Nephron progenitor cell (in vitro differentiated cells): ENCODE measurements around the gene OR10AD1.
A peak's percentile ranks its signal among the peaks of the same experiment; 100 is the strongest.
"Not testable (repeated sequence)": the region's sequence is repeated elsewhere in the genome, so short reads cannot be mapped to it uniquely, and the experiment has no call there.

Source experiments
- DNase-seq: peaks from one replicate; pipeline ENCODE4 v3.0.0; 2021
- H3K27ac Mint-ChIP-seq: 2 replicates; pipeline ENCODE4 v1.8.0; 2021; ENCODE audit warnings: mild to moderate bottlenecking, moderate library complexity, mixed read lengths
- H3K27me3 Mint-ChIP-seq: 2 replicates; pipeline ENCODE4 v1.8.0; 2021; ENCODE audit warnings: mild to moderate bottlenecking, low read depth, mixed read lengths; ENCODE audit not compliant: poor library complexity
- H3K36me3 Mint-ChIP-seq: 2 replicates; pipeline ENCODE4 v1.8.0; 2021; ENCODE audit warnings: low read depth, mixed read lengths
- H3K4me1 Mint-ChIP-seq: 2 replicates; pipeline ENCODE4 v1.8.0; 2021; ENCODE audit warnings: mixed read lengths
- H3K4me3 Mint-ChIP-seq: 2 replicates; pipeline ENCODE4 v1.8.0; 2021; ENCODE audit warnings: mild to moderate bottlenecking, moderate library complexity, mixed read lengths
- H3K9me3 Mint-ChIP-seq: 2 replicates; pipeline ENCODE4 v1.8.0; 2021; ENCODE audit warnings: mild to moderate bottlenecking, moderate library complexity, mixed read lengths
- TF ChIP-seq, protein P1 (sequence below): fragments of 200-600 bp; sonication (generic); IDR thresholded peaks from 2 replicates; pipeline ENCODE4 v1.5.0; 2021; ENCODE audit warnings: antibody characterized with exemption

The OR10AD1 gene, protein sequence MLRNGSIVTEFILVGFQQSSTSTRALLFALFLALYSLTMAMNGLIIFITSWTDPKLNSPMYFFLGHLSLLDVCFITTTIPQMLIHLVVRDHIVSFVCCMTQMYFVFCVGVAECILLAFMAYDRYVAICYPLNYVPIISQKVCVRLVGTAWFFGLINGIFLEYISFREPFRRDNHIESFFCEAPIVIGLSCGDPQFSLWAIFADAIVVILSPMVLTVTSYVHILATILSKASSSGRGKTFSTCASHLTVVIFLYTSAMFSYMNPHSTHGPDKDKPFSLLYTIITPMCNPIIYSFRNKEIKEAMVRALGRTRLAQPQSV

DNA sequence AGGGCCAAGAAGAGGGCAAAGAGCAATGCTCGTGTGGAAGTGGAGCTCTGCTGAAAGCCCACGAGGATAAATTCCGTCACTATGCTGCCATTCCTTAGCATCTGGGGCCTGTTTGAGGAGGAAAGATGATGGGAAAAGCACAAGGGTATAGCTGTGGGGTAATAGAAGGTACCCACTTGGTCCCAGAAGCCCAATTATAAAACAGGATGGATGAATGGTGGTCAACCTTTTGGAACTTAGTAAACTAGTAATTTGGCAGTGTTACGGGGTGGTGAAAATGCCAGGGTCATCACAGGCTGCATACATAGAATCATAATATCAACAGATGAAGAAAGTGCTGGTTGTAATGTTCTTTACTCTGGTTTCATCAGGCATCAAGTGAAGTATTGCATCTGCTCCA, at the start of gene OR10AD1:
TSS of gene OR10AD1 (minus strand) at position 101 of the 400 bp plus-strand sequence. CDS start at position 101, 0 bp downstream.
- no peaks in the 10 kb centered on the region for H3K27me3 Mint-ChIP-seq
- H3K27ac Mint-ChIP-seq = peak within 1 kb of the TSS; percentile 66
- TF ChIP-seq, protein P1, sequence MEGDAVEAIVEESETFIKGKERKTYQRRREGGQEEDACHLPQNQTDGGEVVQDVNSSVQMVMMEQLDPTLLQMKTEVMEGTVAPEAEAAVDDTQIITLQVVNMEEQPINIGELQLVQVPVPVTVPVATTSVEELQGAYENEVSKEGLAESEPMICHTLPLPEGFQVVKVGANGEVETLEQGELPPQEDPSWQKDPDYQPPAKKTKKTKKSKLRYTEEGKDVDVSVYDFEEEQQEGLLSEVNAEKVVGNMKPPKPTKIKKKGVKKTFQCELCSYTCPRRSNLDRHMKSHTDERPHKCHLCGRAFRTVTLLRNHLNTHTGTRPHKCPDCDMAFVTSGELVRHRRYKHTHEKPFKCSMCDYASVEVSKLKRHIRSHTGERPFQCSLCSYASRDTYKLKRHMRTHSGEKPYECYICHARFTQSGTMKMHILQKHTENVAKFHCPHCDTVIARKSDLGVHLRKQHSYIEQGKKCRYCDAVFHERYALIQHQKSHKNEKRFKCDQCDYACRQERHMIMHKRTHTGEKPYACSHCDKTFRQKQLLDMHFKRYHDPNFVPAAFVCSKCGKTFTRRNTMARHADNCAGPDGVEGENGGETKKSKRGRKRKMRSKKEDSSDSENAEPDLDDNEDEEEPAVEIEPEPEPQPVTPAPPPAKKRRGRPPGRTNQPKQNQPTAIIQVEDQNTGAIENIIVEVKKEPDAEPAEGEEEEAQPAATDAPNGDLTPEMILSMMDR = no peak
- DNase-seq = no peak
- peaks cover 55% of the 10 kb centered on the region for H3K36me3 Mint-ChIP-seq
- peaks cover 24% of the 10 kb centered on the region for H3K4me1 Mint-ChIP-seq
- no peak within 1 kb of the TSS for H3K4me3 Mint-ChIP-seq
- H3K9me3 Mint-ChIP-seq = peaks cover 81% of the 10 kb centered on the region

DNA sequence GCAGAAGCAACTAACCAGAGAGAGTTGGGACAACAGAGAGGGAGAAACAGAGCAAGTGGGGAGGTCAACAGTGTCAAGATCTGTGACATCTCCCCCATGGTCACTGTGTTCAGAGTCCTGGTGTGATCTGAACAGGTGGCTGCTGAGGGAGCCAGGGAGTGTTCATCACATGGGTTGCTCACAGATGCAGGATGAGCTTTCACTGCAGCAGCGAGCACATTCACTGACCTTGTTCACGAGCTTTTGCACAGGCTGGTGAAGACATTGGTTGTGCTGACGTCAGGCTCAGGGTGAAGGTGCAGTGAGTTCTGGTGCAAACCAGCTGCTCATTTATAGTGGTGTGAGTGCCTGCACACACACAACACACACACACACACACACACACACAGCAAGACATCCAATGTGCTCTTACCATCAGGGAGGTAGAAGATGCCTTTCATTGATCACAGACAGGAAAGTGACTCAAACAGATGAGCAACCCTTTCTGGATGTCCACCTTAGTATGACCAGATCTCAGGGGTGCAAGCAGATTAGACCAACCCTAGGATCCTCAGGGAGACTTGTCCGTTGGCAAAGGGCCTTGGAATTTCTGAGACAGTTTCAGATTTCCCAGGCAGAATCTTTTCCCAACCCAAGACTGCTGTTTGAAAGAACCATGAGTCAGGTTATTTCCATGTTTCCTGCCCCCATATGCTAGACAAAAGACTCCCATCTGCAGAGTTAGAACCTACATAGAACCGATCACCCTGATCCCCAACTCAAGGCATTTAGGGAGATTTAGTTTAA, 44.3 kb upstream of the OR10AD1 start:
- peaks cover 38% of the 10 kb centered on the region for H3K27me3 Mint-ChIP-seq
- H3K4me3 Mint-ChIP-seq = no peak overlapping the region
- DNase-seq = no peak
- TF ChIP-seq, protein P1 = no peak
- H3K27ac Mint-ChIP-seq = peak overlapping the region; percentile 30
- no peaks in the 10 kb centered on the region for H3K36me3 Mint-ChIP-seq
- H3K9me3 Mint-ChIP-seq = peaks cover 18% of the 10 kb centered on the region
- no peaks in the 10 kb centered on the region for H3K4me1 Mint-ChIP-seq

DNA sequence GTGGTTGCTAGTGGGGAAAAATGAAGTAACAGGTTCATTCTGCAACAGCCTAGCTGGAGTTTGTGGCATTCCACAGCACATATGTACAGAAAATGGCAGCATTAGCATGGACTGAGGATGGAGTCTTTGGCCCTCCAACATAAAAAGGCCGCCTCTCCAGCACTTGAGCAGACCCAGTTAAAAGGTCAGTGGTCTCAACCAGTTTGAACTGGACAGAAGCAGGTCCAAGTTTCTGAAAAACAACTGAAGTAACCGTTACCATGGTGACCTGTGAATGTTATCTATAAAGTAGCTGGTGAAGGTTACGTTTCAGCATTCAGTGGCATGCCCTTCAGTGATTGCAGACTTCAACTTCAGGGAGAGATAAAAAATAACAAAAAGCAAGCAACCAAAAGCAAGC, 34.1 kb upstream of the OR10AD1 start:
- H3K4me1 Mint-ChIP-seq = peaks cover 11% of the 10 kb centered on the region
- no peak overlapping the region for H3K27ac Mint-ChIP-seq
- peaks cover 13% of the 10 kb centered on the region for H3K27me3 Mint-ChIP-seq
- peaks cover 19% of the 10 kb centered on the region for H3K9me3 Mint-ChIP-seq
- H3K36me3 Mint-ChIP-seq = no peaks in the 10 kb centered on the region
- no peak for DNase-seq
- TF ChIP-seq, protein P1 = no peak
- H3K4me3 Mint-ChIP-seq = no peak overlapping the region

DNA sequence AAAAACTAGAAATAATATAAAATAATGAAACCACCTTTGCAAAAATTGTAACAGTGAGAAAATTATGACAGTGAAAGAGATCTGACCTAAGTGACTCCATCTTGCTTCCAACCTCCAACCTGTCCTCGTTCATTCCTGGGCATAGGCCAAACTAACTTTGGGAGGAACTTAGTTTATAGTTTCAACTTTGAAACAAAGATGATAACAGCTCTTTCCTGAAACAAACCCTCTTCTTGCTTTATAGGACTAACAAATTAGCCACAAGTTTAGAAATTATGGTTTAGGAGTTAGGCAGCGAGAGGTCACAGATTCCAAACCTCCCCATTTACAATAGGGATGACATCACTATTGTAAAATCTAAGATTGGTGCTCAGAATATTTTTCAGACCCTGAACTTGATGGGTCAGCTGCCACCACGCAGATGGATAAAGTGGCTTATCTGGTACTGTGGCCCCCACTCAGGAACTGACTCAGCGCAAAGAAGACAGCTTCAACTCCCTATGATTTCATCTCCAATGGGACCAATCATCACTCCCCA, 32.8 kb upstream of the OR10AD1 start:
- peaks cover 11% of the 10 kb centered on the region for H3K4me1 Mint-ChIP-seq
- no peak overlapping the region for H3K27ac Mint-ChIP-seq
- no peak for DNase-seq
- TF ChIP-seq, protein P1 = no peak
- H3K9me3 Mint-ChIP-seq = peaks cover 13% of the 10 kb centered on the region
- H3K27me3 Mint-ChIP-seq = peaks cover 10% of the 10 kb centered on the region
- H3K36me3 Mint-ChIP-seq = no peaks in the 10 kb centered on the region
- H3K4me3 Mint-ChIP-seq = no peak overlapping the region

DNA sequence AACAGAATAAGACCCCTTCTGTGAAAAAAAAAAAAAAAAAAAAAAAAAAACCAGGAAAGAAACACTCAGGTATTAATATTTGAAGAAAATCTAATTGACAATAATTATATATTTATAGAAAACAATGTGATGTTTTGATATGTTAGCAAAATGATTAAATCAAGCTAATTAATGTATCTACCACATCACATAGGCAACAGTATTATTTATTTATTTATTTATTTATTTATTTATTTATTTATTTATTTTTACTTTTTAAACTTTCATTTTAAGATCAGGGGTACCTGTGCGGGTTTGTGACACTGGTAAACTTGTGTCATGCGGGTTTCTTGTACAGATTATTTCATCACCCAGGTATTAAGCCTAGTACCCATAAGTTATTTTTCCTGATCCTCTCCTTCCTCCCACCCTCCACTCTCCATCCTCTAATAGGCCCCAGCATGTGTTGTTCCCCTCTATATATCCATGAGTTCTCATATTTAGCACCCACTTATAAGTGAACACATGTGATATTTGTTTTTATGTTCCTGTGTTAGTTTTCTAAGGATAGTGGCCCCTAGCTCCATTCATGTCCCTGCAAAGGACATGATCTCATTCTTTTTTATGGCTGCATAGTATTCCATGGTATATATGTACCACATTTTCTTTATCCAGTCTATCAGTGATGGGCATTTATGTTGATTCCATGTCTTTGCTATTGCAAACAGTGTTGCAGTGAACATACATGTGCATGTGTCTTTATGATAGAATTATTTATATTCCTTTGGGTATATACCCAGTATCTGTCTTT, 28.3 kb upstream of the OR10AD1 start:
- H3K9me3 Mint-ChIP-seq = peaks cover 34% of the 10 kb centered on the region
- not testable (repeated sequence) for DNase-seq, H3K36me3 Mint-ChIP-seq, H3K4me1 Mint-ChIP-seq, H3K4me3 Mint-ChIP-seq, H3K27ac Mint-ChIP-seq
- peaks cover 11% of the 10 kb centered on the region for H3K27me3 Mint-ChIP-seq

DNA sequence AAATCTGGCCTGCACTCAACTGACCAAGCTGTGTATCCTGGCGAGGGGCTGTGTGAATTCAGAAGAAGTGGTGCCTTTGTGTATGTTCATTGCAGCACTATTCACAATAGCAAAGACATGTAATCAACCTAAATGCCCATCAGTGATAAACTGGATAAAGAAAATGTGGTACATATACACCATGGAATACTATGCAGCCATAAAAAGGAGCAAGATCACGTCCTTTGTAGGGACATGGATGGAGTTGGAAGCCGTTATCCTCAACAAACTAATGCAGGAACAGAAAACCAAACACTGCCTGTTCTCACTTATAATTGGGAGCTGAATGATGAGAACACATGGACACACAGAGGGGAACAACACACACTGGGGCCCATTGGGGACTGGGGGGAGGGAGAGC, 21.4 kb upstream of the OR10AD1 start:
- H3K36me3 Mint-ChIP-seq, H3K4me3 Mint-ChIP-seq, H3K4me1 Mint-ChIP-seq, H3K27ac Mint-ChIP-seq, DNase-seq: not testable (repeated sequence)
- Mint-ChIP-seq H3K27me3 (peaks cover 20% of the 10 kb centered on the region), H3K9me3 (peaks cover 26% of the 10 kb centered on the region)
